ENCODE measurements around the gene SCLY. TPM values are rescaled to one million over a fixed set of nuclear protein-coding genes. Genes with fewer than 3 reads are reported as not detected.
"Not testable (repeated sequence)": the region's sequence is repeated elsewhere in the genome, so short reads cannot be mapped to it uniquely, and the experiment has no call there.

The SCLY gene
- total and polyA plus RNA-seq, 7 experiments from 2014 or later: 12.2 to 47.3 (median 24.4) TPM

- Mint-ChIP-seq H3K4me3 (no peak overlapping the region), H3K36me3 (peaks cover 4 to 58% (median 21%) of the 10 kb centered on the region in 5 donors), H3K9me3 (no peaks in the 10 kb centered on the region), H3K27ac (peak overlapping the region in 1 of 9 donors; percentile 38), H3K27me3 (no peaks in the 10 kb centered on the region), H3K4me1 (peaks cover 0 to 30% (median 8%) of the 10 kb centered on the region in 7 donors)
- CTCF ChIA-PET: no interaction called here
- POLR2A ChIA-PET: no interaction called here
- intact Hi-C loops (cut with micrococcal nuclease): no loop called here
- H3K36me3 ChIP-seq (ENCODE audit: control insufficient read depth in 2 of 3, insufficient read depth in 3 of 3, low read length in 3 of 3): peaks cover 0 to 62% (median 11%) of the 10 kb centered on the region in 3 experiments
- no peaks in the 10 kb centered on the region for H3K9me3 ChIP-seq (ENCODE audit: control insufficient read depth in 2 of 3, low read length in 3 of 3)
- H3K4me3 ChIP-seq (ENCODE audit: low read length): no peak overlapping the region
- ATAC-seq (peak; percentile 42), DNase-seq (no peak)
- no peaks in the 10 kb centered on the region for H3K27me3 ChIP-seq (ENCODE audit: control insufficient read depth in 2 of 2, insufficient read depth in 2 of 2, low read length in 2 of 2)
- no peaks in the 10 kb centered on the region for H3K4me1 ChIP-seq (ENCODE audit: control insufficient read depth in 2 of 2, insufficient read depth in 2 of 2, low read length in 2 of 2)
- H3K27ac ChIP-seq (ENCODE audit: low read depth, low read length): no peak overlapping the region
Observed at GRCh38 chr2:238027591-238028415, 33.0 kb upstream of the SCLY start.

DNA sequence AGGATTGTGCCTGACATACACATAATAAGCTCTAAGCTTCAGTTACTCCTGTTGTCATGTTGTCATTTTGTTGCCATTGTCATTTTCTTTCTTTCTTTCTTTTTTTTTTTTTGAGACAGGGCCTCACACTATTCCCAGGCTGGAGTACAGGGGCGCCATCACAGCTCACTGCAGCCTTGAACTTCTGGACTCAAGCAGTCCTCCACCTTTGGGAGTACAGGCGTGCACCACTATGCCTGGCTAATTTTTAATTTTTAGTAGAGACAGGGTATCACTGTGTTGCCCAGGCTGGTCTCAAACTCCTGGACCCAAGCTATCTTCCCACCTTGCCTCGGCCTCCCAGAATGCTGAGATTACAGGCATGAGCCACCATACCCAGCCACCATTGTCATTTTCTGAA, 30.9 kb upstream of the SCLY start:
- H3K4me3 Mint-ChIP-seq: no peak overlapping the region
- DNase-seq: no peak

GRCh38 chr2:238030422-238031155, 30.2 kb upstream of the SCLY start:
- no peak for ATAC-seq
- no peaks in the 10 kb centered on the region for H3K9me3 ChIP-seq (ENCODE audit: control insufficient read depth in 2 of 3, low read length in 3 of 3)
- ChIA-PET CTCF (no interaction called here), POLR2A (no interaction called here)
- peaks cover 0 to 67% (median 11%) of the 10 kb centered on the region in 3 experiments for H3K36me3 ChIP-seq (ENCODE audit: control insufficient read depth in 2 of 3, insufficient read depth in 3 of 3, low read length in 3 of 3)
- Mint-ChIP-seq H3K4me1 (peaks cover 0 to 15% (median 1%) of the 10 kb centered on the region in 7 donors), H3K9me3 (no peaks in the 10 kb centered on the region), H3K27me3 (no peaks in the 10 kb centered on the region), H3K36me3 (peaks cover 4 to 65% (median 36%) of the 10 kb centered on the region in 5 donors), H3K4me3 (no peak overlapping the region), H3K27ac (no peak overlapping the region)
- H3K4me1 ChIP-seq (ENCODE audit: control insufficient read depth in 2 of 2, insufficient read depth in 2 of 2, low read length in 2 of 2): no peaks in the 10 kb centered on the region
- H3K4me3 ChIP-seq (ENCODE audit: low read length): no peak overlapping the region
- H3K27me3 ChIP-seq (ENCODE audit: control insufficient read depth in 2 of 2, insufficient read depth in 2 of 2, low read length in 2 of 2): no peaks in the 10 kb centered on the region
- no peak for DNase-seq
- intact Hi-C loops (cut with micrococcal nuclease): no loop called here
- H3K27ac ChIP-seq (ENCODE audit: low read depth, low read length): no peak overlapping the region

More for the DNA sequence above, 30.9 kb upstream of the SCLY start:
- peaks cover 0 to 67% (median 11%) of the 10 kb centered on the region in 3 experiments for H3K36me3 ChIP-seq (ENCODE audit: control insufficient read depth in 2 of 3, insufficient read depth in 3 of 3, low read length in 3 of 3)
- no peak for ATAC-seq
- Mint-ChIP-seq H3K36me3 (peaks cover 4 to 66% (median 30%) of the 10 kb centered on the region in 5 donors), H3K4me1 (peaks cover 0 to 22% (median 2%) of the 10 kb centered on the region in 7 donors), H3K27ac (no peak overlapping the region), H3K9me3 (no peaks in the 10 kb centered on the region), H3K27me3 (no peaks in the 10 kb centered on the region)
- ChIA-PET CTCF (interaction anchor here (0.6 kb wide), 1 partner anchor 587 kb away, joined by 3 read pairs; no protein-coding TSS in a partner anchor), POLR2A (no interaction called here)
- no peaks in the 10 kb centered on the region for H3K4me1 ChIP-seq (ENCODE audit: control insufficient read depth in 2 of 2, insufficient read depth in 2 of 2, low read length in 2 of 2)
- intact Hi-C loops (cut with micrococcal nuclease): no loop called here
- H3K4me3 ChIP-seq (ENCODE audit: low read length): no peak overlapping the region
- H3K27ac ChIP-seq (ENCODE audit: low read depth, low read length): no peak overlapping the region
- no peaks in the 10 kb centered on the region for H3K27me3 ChIP-seq (ENCODE audit: control insufficient read depth in 2 of 2, insufficient read depth in 2 of 2, low read length in 2 of 2)
- H3K9me3 ChIP-seq (ENCODE audit: control insufficient read depth in 2 of 3, low read length in 3 of 3): no peaks in the 10 kb centered on the region

GRCh38 chr2:238031751-238032150, 29.1 kb upstream of the SCLY start:
- DNase-seq: no peak
- Histone ChIP-seq H3K27ac (ENCODE audit: low read depth, low read length) (no peak overlapping the region), H3K4me3 (ENCODE audit: low read length) (no peak overlapping the region), H3K27me3 (ENCODE audit: control insufficient read depth in 2 of 2, insufficient read depth in 2 of 2, low read length in 2 of 2) (no peaks in the 10 kb centered on the region), H3K36me3 (ENCODE audit: control insufficient read depth in 2 of 3, insufficient read depth in 3 of 3, low read length in 3 of 3) (peaks cover 0 to 70% (median 11%) of the 10 kb centered on the region in 3 experiments), H3K9me3 (ENCODE audit: control insufficient read depth in 2 of 3, low read length in 3 of 3) (no peaks in the 10 kb centered on the region), H3K4me1 (ENCODE audit: control insufficient read depth in 2 of 2, insufficient read depth in 2 of 2, low read length in 2 of 2) (no peaks in the 10 kb centered on the region)
- no peaks in the 10 kb centered on the region for H3K27me3 Mint-ChIP-seq
- H3K9me3 Mint-ChIP-seq: no peaks in the 10 kb centered on the region
- intact Hi-C loops (cut with micrococcal nuclease): no loop called here
- peaks cover 8 to 61% (median 40%) of the 10 kb centered on the region in 5 donors for H3K36me3 Mint-ChIP-seq
- H3K27ac Mint-ChIP-seq: peak overlapping the region in 2 of 9 donors; percentile 24 to 32
- no peak for ATAC-seq
- POLR2A ChIA-PET: no interaction called here
- no peak overlapping the region for H3K4me3 Mint-ChIP-seq
- peaks cover 0 to 12% (median 0%) of the 10 kb centered on the region in 7 donors for H3K4me1 Mint-ChIP-seq
- CTCF ChIA-PET: no interaction called here

- Histone ChIP-seq H3K27me3 (ENCODE audit: control insufficient read depth in 2 of 2, insufficient read depth in 2 of 2, low read length in 2 of 2) (no peaks in the 10 kb centered on the region), H3K4me3 (ENCODE audit: low read length) (no peak overlapping the region), H3K4me1 (ENCODE audit: control insufficient read depth in 2 of 2, insufficient read depth in 2 of 2, low read length in 2 of 2) (no peaks in the 10 kb centered on the region), H3K9me3 (ENCODE audit: control insufficient read depth in 2 of 3, low read length in 3 of 3) (no peaks in the 10 kb centered on the region), H3K27ac (ENCODE audit: low read depth, low read length) (no peak overlapping the region), H3K36me3 (ENCODE audit: control insufficient read depth in 2 of 3, insufficient read depth in 3 of 3, low read length in 3 of 3) (peaks cover 0 to 69% (median 11%) of the 10 kb centered on the region in 3 experiments)
- Mint-ChIP-seq H3K4me3 (no peak overlapping the region), H3K4me1 (peaks cover 0 to 7% (median 0%) of the 10 kb centered on the region in 7 donors), H3K9me3 (no peaks in the 10 kb centered on the region), H3K36me3 (peaks cover 8 to 61% (median 37%) of the 10 kb centered on the region in 5 donors), H3K27me3 (no peaks in the 10 kb centered on the region), H3K27ac (peak overlapping the region in 1 of 9 donors; percentile 25)
- ATAC-seq (no peak), DNase-seq (no peak)
- intact Hi-C loops (cut with micrococcal nuclease): no loop called here
- ChIA-PET CTCF (interaction anchor here (0.6 kb wide), 1 partner anchor 203 kb away, joined by 3 read pairs; no protein-coding TSS in a partner anchor), POLR2A (no interaction called here)
Observed at GRCh38 chr2:238032755-238033337, 28.0 kb upstream of the SCLY start.

GRCh38 chr2:238033991-238034390, 26.8 kb upstream of the SCLY start:
- H3K4me1 ChIP-seq (ENCODE audit: control insufficient read depth in 2 of 2, insufficient read depth in 2 of 2, low read length in 2 of 2); DNase-seq; intact Hi-C loops (cut with micrococcal nuclease); ATAC-seq; H3K27me3 Mint-ChIP-seq; H3K27me3 ChIP-seq (ENCODE audit: control insufficient read depth in 2 of 2, insufficient read depth in 2 of 2, low read length in 2 of 2); CTCF ChIA-PET; H3K27ac ChIP-seq (ENCODE audit: low read depth, low read length); H3K4me3 ChIP-seq (ENCODE audit: low read length); H3K9me3 Mint-ChIP-seq; H3K4me1 Mint-ChIP-seq; POLR2A ChIA-PET; H3K4me3 Mint-ChIP-seq; H3K9me3 ChIP-seq (ENCODE audit: control insufficient read depth in 2 of 3, low read length in 3 of 3): not testable (repeated sequence)
- H3K27ac Mint-ChIP-seq: peak overlapping the region in 2 of 9 donors; percentile 25 to 53
- H3K36me3 Mint-ChIP-seq: peaks cover 8 to 66% (median 37%) of the 10 kb centered on the region in 5 donors
- H3K36me3 ChIP-seq (ENCODE audit: control insufficient read depth in 2 of 3, insufficient read depth in 3 of 3, low read length in 3 of 3): peaks cover 0 to 75% (median 11%) of the 10 kb centered on the region in 3 experiments

Measured in naive thymus-derived CD4-positive, alpha-beta T cell (primary cell).